ENCODE measurements around the gene IFNGR2.
A peak's percentile ranks its signal among the peaks of the same experiment; 100 is the strongest.
"Not testable (repeated sequence)": the region's sequence is repeated elsewhere in the genome, so short reads cannot be mapped to it uniquely, and the experiment has no call there.

Gene IFNGR2

DNA sequence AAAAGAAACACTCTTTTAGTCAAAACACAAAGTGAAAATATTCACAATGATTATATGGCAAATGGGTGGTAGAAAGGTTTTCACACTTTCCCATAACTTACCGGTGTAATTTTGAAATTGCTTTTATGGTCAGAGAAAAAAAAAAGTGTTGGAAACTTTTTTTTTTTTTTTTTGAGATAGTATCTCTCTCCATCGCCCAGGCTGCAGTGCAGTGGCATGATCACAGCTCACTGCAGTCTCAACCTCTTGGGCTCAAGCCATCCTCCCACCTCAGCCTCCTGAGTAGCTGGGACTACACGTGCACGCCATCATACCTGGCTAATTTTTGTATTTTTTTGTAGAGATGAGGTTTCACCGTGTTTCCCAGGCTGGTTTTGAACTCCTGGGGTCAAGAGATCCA, 3.3 kb downstream of the IFNGR2 start:
- H3K9me3 Mint-ChIP-seq: no peaks in the 10 kb centered on the region
- H3K27me3 Mint-ChIP-seq (ENCODE audit: low read depth): no peaks in the 10 kb centered on the region
- H3K4me3 Mint-ChIP-seq: peak overlapping the region in 2 of 3 experiments; percentile 46 to 63
- H3K36me3 Mint-ChIP-seq (ENCODE audit: low read depth): peaks cover 24% of the 10 kb centered on the region
- peak overlapping the region in 1 of 3 experiments; percentile 15 for H3K27ac Mint-ChIP-seq
- H3K4me1 Mint-ChIP-seq: peaks cover 24% of the 10 kb centered on the region
- no peak for TF ChIP-seq CTCF (IDR thresholded peaks at IDR 0.05; ENCODE audit: unreplicated experiment in 3 of 3)

DNA sequence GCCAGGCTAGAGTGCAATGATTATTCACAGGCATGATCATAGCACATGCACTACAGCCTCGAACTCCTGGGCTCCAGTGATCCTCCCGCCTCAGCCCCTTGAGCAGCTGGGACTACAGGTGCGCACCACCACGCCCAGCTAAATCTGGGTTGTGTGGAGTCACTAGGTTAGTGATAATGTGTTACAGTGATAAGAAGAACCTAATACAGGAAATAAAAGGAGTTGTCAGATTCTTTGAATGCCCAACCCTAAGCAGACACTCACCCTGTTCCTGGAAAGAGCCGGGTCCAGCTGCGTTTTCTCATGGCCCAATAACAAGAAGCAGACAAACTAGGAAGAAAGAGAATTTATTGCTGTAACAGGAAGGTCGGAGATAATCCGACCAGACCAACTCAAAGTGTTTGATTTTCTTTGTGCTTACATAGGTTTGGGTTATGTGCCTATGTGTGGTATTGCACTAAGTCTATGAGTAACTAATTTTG, 8.8 kb downstream of the IFNGR2 start:
- peaks cover 33% of the 10 kb centered on the region for H3K4me1 Mint-ChIP-seq
- H3K36me3 Mint-ChIP-seq (ENCODE audit: low read depth): peaks cover 52% of the 10 kb centered on the region
- H3K27ac Mint-ChIP-seq: peak overlapping the region; percentile 71 to 87 (median 83)
- no peaks in the 10 kb centered on the region for H3K27me3 Mint-ChIP-seq (ENCODE audit: low read depth)
- no peak overlapping the region for H3K4me3 Mint-ChIP-seq
- no peak for TF ChIP-seq CTCF (IDR thresholded peaks at IDR 0.05; ENCODE audit: unreplicated experiment in 3 of 3)
- no peaks in the 10 kb centered on the region for H3K9me3 Mint-ChIP-seq

- H3K27me3 Mint-ChIP-seq (ENCODE audit: low read depth); H3K9me3 Mint-ChIP-seq; H3K4me3 Mint-ChIP-seq: not testable (repeated sequence)
- H3K36me3 Mint-ChIP-seq (ENCODE audit: low read depth): peaks cover 51% of the 10 kb centered on the region
- peak overlapping the region; percentile 83 to 87 (median 86) for H3K27ac Mint-ChIP-seq
- peaks cover 34% of the 10 kb centered on the region for H3K4me1 Mint-ChIP-seq
Observed at GRCh38 chr21:33412439-33412831, 9.2 kb downstream of the IFNGR2 start.

GRCh38 chr21:33412832-33413519, 9.8 kb downstream of the IFNGR2 start:
- peaks cover 36% of the 10 kb centered on the region for H3K4me1 Mint-ChIP-seq
- peaks cover 52% of the 10 kb centered on the region for H3K36me3 Mint-ChIP-seq (ENCODE audit: low read depth)
- H3K9me3 Mint-ChIP-seq: no peaks in the 10 kb centered on the region
- no peaks in the 10 kb centered on the region for H3K27me3 Mint-ChIP-seq (ENCODE audit: low read depth)
- H3K4me3 Mint-ChIP-seq: peak overlapping the region in 1 of 3 experiments; percentile 5
- TF ChIP-seq CTCF (IDR thresholded peaks at IDR 0.05; ENCODE audit: unreplicated experiment in 3 of 3): no peak
- H3K27ac Mint-ChIP-seq: peak overlapping the region; percentile 75 to 86 (median 83)

GRCh38 chr21:33414068-33414467, 10.9 kb downstream of the IFNGR2 start:
- Mint-ChIP-seq H3K27me3 (ENCODE audit: low read depth) (no peaks in the 10 kb centered on the region), H3K36me3 (ENCODE audit: low read depth) (peaks cover 52% of the 10 kb centered on the region), H3K4me3 (no peak overlapping the region), H3K27ac (no peak overlapping the region), H3K4me1 (peaks cover 42% of the 10 kb centered on the region), H3K9me3 (no peaks in the 10 kb centered on the region)
- TF ChIP-seq CTCF (IDR thresholded peaks at IDR 0.05; ENCODE audit: unreplicated experiment in 3 of 3): no peak

GRCh38 chr21:33414926-33415325, 11.7 kb downstream of the IFNGR2 start:
- Mint-ChIP-seq H3K36me3 (ENCODE audit: low read depth) (peaks cover 55% of the 10 kb centered on the region), H3K4me3 (no peak overlapping the region), H3K27ac (peak overlapping the region; percentile 35 to 75 (median 63)), H3K9me3 (no peaks in the 10 kb centered on the region), H3K27me3 (ENCODE audit: low read depth) (no peaks in the 10 kb centered on the region), H3K4me1 (peaks cover 50% of the 10 kb centered on the region)
- TF ChIP-seq CTCF (IDR thresholded peaks at IDR 0.05; ENCODE audit: unreplicated experiment in 3 of 3): no peak

Data from nephron (organoid).